PFSK-1 (cell line): ENCODE data around the gene FCRL1.

ENCODE experiments used
- POLR2AphosphoS5 ChIP-seq: IDR thresholded peaks from 2 replicates; pipeline ENCODE4 v1.6.1; 2012; ENCODE audit warnings: low read depth, mild to moderate bottlenecking, control low read depth, low read length, moderate library complexity
- SIN3A ChIP-seq: IDR thresholded peaks from 2 replicates; pipeline ENCODE4 v1.6.1; 2012; ENCODE audit warnings: mild to moderate bottlenecking, low read length, moderate library complexity, borderline replicate concordance; ENCODE audit not compliant: insufficient read depth
- TAF1 ChIP-seq: IDR thresholded peaks from 2 replicates; pipeline ENCODE4 v1.6.1; 2012; ENCODE audit warnings: low read length, control low read depth, borderline replicate concordance; ENCODE audit not compliant: insufficient read depth
- TF ChIP-seq, protein P1 (sequence below), 2 experiments: IDR thresholded peaks; 2 replicates each; pipeline versions ENCODE4 v1.6.1 to v1.8.0; 2011 to 2012; ENCODE audit warnings: low read depth in 2 of 2, low read length in 2 of 2, control low read depth in 1 of 2, inconsistent platforms in 1 of 2, mild to moderate bottlenecking in 1 of 2, moderate library complexity in 1 of 2; ENCODE audit not compliant: insufficient read depth in 1 of 2

- TF ChIP-seq, protein P1, sequence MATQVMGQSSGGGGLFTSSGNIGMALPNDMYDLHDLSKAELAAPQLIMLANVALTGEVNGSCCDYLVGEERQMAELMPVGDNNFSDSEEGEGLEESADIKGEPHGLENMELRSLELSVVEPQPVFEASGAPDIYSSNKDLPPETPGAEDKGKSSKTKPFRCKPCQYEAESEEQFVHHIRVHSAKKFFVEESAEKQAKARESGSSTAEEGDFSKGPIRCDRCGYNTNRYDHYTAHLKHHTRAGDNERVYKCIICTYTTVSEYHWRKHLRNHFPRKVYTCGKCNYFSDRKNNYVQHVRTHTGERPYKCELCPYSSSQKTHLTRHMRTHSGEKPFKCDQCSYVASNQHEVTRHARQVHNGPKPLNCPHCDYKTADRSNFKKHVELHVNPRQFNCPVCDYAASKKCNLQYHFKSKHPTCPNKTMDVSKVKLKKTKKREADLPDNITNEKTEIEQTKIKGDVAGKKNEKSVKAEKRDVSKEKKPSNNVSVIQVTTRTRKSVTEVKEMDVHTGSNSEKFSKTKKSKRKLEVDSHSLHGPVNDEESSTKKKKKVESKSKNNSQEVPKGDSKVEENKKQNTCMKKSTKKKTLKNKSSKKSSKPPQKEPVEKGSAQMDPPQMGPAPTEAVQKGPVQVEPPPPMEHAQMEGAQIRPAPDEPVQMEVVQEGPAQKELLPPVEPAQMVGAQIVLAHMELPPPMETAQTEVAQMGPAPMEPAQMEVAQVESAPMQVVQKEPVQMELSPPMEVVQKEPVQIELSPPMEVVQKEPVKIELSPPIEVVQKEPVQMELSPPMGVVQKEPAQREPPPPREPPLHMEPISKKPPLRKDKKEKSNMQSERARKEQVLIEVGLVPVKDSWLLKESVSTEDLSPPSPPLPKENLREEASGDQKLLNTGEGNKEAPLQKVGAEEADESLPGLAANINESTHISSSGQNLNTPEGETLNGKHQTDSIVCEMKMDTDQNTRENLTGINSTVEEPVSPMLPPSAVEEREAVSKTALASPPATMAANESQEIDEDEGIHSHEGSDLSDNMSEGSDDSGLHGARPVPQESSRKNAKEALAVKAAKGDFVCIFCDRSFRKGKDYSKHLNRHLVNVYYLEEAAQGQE (IDR thresholded peaks at IDR 0.05; ENCODE audit: insufficient read depth in 1 of 2, low read depth in 2 of 2, low read length in 2 of 2): no peak
- TF ChIP-seq POLR2AphosphoS5: no peak
- no peak for TF ChIP-seq TAF1
- no peak for TF ChIP-seq SIN3A
Measured at GRCh38 chr1:157782931-157783330, 37.0 kb downstream of the FCRL1 start.
